Lower leg skin (tissue), 4 donors: ENCODE results near the gene PRCD. TPM values are rescaled to one million over a fixed set of nuclear protein-coding genes. Genes with fewer than 3 reads are reported as not detected.

Experiments
- DNase-seq, 2 donors: peaks; one replicate each; pipeline ENCODE4 v3.0.0-alpha.2; 2019; ENCODE audit warnings: low spot score in 2 of 2
- H3K4me3 ChIP-seq: fragments of 200-600 bp; sonication (generic); 2 replicates; pipeline ENCODE4 v1.5.1; 2017; ENCODE audit warnings: mild to moderate bottlenecking, low read depth; ENCODE audit not compliant: poor library complexity, severe bottlenecking
- POLR2A ChIP-seq, 2 donors: fragments of 450-650 bp; IDR thresholded peaks; one replicate each; pipeline ENCODE4 v1.6.1; 2016 to 2017; ENCODE audit warnings: antibody characterized with exemption in 2 of 2, mild to moderate bottlenecking in 1 of 2, moderate library complexity in 1 of 2
- WGBS, 2 donors: methylation state at CpG; one replicate each; pipeline ENCODE4 v1.1.5; 2018; 5-methylcytosine and 5-hydroxymethylcytosine counted together
- intact Hi-C: fragments of 100-400 bp; cut with DNase I; formaldehyde crosslinking; loops from one replicate; pipeline ENCODE4 v1.15.0; 2023; ENCODE audit warnings: low total_unique reads
- total RNA-seq, 4 donors: library from RNA; depleted of rRNA; stranded (reverse); fragments of >200 nt; gene quantifications; one replicate each; pipeline ENCODE4 v1.1.0, GENCODE V29; 2016
- TF ChIP-seq, protein P1 (sequence below), 3 donors: fragments of 450-650 bp; IDR thresholded peaks; one replicate each; pipeline ENCODE4 v1.5.1; 2016; ENCODE audit warnings: antibody characterized with exemption in 3 of 3, mild to moderate bottlenecking in 3 of 3, moderate library complexity in 2 of 3

Gene PRCD
- total RNA-seq, 4 donors from 2014 or later: 0.42 to 7.5 (median 4.0) TPM

DNA sequence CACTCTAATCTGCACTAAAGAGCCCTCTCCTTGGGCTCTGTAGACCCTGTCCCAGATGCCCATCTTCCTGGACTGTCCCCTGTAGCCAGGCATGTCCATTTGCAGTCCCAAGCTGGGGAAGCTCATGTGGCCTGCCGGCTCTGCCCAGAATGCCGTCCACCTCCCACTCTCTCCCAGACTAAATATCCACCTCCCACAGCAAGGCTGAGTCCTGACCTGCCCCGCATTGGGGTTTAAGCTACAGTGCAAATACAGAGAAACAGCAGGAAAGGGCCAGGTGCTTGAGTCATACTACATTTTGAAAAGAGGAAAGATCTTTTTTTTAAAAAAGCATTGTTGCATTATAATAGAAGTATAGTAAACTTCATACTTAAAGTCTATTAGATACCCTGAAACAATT is 42.8 kb downstream of the PRCD start:
- no peak overlapping the region for H3K4me3 ChIP-seq
- intact Hi-C loops: no loop called here
- no peak for TF ChIP-seq POLR2A (IDR thresholded peaks at IDR 0.05)
- TF ChIP-seq, protein P1, sequence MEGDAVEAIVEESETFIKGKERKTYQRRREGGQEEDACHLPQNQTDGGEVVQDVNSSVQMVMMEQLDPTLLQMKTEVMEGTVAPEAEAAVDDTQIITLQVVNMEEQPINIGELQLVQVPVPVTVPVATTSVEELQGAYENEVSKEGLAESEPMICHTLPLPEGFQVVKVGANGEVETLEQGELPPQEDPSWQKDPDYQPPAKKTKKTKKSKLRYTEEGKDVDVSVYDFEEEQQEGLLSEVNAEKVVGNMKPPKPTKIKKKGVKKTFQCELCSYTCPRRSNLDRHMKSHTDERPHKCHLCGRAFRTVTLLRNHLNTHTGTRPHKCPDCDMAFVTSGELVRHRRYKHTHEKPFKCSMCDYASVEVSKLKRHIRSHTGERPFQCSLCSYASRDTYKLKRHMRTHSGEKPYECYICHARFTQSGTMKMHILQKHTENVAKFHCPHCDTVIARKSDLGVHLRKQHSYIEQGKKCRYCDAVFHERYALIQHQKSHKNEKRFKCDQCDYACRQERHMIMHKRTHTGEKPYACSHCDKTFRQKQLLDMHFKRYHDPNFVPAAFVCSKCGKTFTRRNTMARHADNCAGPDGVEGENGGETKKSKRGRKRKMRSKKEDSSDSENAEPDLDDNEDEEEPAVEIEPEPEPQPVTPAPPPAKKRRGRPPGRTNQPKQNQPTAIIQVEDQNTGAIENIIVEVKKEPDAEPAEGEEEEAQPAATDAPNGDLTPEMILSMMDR (IDR thresholded peaks at IDR 0.05): no peak
- 28 to 31% methylated on average over 3 of the region's 3 CpGs for WGBS, 2 donors
- DNase-seq: no peak

DNA sequence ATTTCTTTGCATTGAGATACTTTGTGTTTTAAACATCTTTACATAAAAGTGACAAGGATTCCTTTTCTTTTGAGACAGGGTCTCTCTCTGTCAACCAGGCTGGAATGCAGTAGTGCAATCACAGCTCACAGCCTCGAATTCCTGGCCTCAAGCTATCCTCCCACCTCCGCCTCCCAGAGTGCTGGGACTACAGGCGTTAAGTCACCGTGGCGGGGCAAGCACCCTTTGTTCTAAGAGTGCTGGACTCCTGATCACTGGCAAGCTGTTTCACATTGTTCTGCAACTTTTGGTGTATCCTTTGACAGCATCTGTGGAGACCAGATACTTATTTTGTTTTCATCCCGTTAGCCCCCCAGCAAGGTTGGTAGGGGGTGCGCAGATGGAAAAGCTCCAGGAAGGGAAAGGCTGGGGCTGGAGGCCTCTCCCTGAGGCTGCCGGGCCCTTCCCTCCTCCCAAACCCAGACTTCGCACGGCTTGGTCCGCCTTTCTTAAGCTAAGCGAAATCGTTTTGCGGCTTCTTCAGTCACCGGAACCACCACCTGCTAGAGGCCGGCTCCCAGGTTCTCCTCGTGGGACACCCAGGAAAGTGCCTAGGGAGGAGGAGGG is 44.7 kb downstream of the PRCD start:
- no peak for DNase-seq
- WGBS, 2 donors: 8 to 12% methylated on average over 14 to 17 of the region's 17 CpGs
- peak overlapping the region; percentile 53 for H3K4me3 ChIP-seq
- intact Hi-C loops: no loop called here
- TF ChIP-seq POLR2A (IDR thresholded peaks at IDR 0.05): no peak
- TF ChIP-seq, protein P1 (IDR thresholded peaks at IDR 0.05): no peak

DNA sequence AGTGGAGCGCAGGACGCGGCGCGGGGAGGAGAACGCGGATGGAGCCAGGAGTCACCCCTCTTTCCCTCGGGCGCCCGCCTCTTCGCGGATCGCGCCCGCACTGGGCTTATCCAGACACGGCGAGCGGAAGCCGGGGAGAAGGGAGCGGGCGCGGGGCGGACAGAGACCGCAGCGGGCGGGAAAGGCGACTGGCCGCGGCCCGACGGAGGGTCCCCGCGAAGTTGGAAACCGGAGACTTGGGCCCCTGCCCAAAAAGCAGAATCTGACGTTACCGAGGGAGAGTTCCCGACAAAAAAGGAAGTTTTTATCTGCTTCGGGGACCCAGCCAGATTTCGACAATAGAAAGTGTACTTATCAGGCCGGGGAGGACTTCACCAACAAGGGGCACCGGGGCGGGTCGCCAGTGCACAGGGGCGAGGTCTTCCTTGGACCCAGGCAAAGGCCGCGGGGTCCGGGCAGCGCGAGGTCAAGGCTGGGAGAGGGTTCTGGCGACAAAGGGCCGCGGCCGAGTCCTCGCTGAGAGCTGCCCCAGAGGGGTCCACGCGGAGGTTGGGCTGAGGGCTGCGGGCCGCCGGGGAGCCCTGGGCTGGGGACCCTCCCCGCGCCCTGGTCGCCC is 45.3 kb downstream of the PRCD start:
- TF ChIP-seq, protein P1 (IDR thresholded peaks at IDR 0.05): no peak
- no peak for TF ChIP-seq POLR2A (IDR thresholded peaks at IDR 0.05)
- 0 to 1% methylated on average over 37 to 49 of the region's 62 CpGs for WGBS, 2 donors
- no peak for DNase-seq
- intact Hi-C loops: no loop called here
- H3K4me3 ChIP-seq: peak overlapping the region; percentile 53

DNA sequence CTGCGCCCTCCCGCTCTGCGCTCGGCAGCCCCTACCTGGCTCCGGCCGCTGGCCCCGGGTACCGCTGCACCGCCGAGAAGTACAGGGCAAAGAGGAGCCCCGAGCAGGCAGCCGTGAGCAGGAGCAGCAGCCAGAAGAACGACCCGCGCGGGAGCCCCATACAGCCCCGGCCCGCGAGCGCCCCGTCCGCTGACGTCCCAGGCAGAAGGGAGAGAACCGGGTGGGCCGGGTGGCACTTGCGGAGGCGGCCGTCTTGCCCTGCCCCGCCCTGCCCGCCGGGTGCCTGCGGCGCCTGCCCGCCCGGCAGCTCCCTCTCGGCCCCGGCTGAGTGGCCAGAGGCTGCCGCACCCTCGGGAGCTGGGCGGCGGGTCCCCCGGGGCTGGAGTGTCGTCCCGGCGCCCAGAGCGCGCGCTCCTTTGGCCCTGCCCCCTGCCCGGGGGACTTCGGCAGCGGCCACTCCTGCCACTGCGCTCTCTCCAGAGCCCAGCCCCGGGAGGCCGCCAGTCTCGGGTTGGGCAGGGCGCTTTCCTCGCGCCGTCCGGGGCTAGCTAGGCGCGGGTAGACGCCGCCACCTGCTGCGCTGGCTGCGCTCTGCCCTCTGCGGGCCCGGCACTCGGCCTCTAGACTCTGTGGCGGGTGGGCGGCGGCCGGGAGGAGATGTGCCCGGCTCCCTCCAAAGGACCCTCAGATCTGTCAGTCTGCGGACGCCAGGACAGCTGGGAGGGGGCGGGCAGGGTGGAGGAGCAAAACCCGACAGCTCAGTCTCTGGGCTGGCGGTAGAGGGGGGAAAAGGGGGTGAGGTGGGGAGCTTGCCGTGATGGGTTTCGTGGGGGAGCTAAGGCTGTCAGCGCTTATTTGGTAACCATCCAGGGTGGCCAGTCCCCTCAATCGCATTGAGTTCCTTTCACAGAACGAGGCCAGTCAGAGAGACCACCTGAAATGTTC is 46.1 kb downstream of the PRCD start, which contains the start of gene ST6GALNAC2:
ST6GALNAC2 (minus strand) TSS at position 212 of the 945 bp plus-strand sequence; CDS start at position 160, 52 bp downstream.
- DNase-seq: peak in 1 of 2 donors; percentile 89
- H3K4me3 ChIP-seq: peak within 1 kb of the TSS; percentile 53
- intact Hi-C loops: no loop called here
- no peak for TF ChIP-seq POLR2A (IDR thresholded peaks at IDR 0.05)
- TF ChIP-seq, protein P1 (IDR thresholded peaks at IDR 0.05): no peak
- WGBS, 2 donors: 0 to 3% methylated on average over 10 to 47 of the region's 84 CpGs

DNA sequence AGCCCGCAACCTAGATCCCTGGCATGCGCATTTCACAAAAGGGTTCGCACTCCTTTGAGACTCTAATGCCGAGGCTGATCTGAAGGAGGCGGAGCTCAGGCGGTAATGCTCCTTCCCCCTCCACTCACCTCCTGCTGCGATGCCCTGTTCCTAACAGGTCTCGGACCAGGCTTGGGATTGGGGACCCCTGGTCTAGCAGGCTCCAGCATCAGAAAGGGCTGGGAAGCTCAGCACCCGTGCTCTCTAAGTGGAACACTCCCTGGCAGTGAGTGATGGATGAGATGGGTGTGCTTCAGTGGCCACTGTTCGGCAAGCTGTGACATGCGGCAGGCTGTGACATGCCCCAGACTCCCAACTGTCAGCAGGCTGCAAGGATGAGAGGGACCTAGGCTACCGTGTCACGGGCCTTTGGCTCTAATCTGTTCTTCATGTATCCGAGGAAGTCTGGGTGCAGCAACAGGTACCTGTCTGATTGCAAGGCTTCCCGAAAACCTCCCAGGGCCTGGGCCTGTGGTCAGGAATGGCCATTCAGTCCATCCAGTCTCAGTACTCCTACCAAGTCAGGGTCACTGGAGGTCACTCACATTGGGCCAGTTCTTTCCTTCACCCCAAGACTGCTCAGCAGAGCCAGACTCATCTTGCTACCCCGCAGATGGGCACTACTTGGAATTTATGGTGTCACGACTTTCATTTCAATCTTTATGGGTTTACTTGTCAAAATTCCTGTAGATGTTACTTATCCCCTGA is 47.1 kb downstream of the PRCD start:
- WGBS, 2 donors: 24 to 33% methylated on average over 16 to 17 of the region's 17 CpGs
- no peak overlapping the region for H3K4me3 ChIP-seq
- intact Hi-C loops: no loop called here

More for the DNA sequence above, 47.1 kb downstream of the PRCD start:
- no peak for TF ChIP-seq POLR2A (IDR thresholded peaks at IDR 0.05)
- TF ChIP-seq, protein P1 (IDR thresholded peaks at IDR 0.05): no peak
- DNase-seq: peak; percentile 58 to 90
